Caco-2 (cell line): ENCODE data around the gene APOE. TPM values are rescaled to one million over a fixed set of nuclear protein-coding genes. Genes with fewer than 3 reads are reported as not detected.

ENCODE experiments used
- BruUV-seq: library from RNA; stranded (reverse); fragments of 400-500 nt; replicated peaks from 2 replicates; lab custom pipeline; 2021; lab: Mats Ljungman, UMichigan
- CTCF ChIA-PET: fragments of 300-600 bp; sonication (Branson Sonifier 250); formaldehyde crosslinking; loops from one replicate; lab custom pipeline; 2022; ENCODE audit warnings: antibody characterized with exemption; lab: Charles Lee
- POLR2A ChIA-PET: fragments of 300-600 bp; sonication (Branson Sonifier 250); formaldehyde crosslinking; loops from one replicate; lab custom pipeline; 2022; ENCODE audit warnings: antibody characterized with exemption; lab: Charles Lee
- DNase-seq, 2 experiments: peaks; one replicate each; pipeline versions ENCODE4 v3.0.0 to v3.0.0-alpha.2; 2020 to 2022
- H3K27me3 ChIP-seq: replicated peaks from 2 replicates; pipeline ENCODE4 v1.6.0; 2011; ENCODE audit warnings: low read length; ENCODE audit not compliant: control insufficient read depth, insufficient read depth
- H3K36me3 ChIP-seq: 2 replicates; pipeline ENCODE4 v1.5.1; 2011; ENCODE audit warnings: low read length; ENCODE audit not compliant: control insufficient read depth, insufficient read depth
- H3K4me1 ChIP-seq: fragments of 250-450 bp; sonication (Bioruptor Pico); 2 replicates; pipeline ENCODE4 v1.5.1; 2020; ENCODE audit warnings: mild to moderate bottlenecking
- H3K4me3 ChIP-seq: 2 replicates; pipeline ENCODE4 v1.5.1; 2011; ENCODE audit warnings: low read depth, mild to moderate bottlenecking, control low read depth, low read length
- H3K9me3 ChIP-seq: fragments of 250-450 bp; sonication (Bioruptor Pico); 2 replicates; pipeline ENCODE4 v1.5.1; 2020; ENCODE audit warnings: mild to moderate bottlenecking, moderate library complexity
- H3K27ac Mint-ChIP-seq: one replicate; pipeline ENCODE4 v1.8.0; 2022; ENCODE audit warnings: mixed read lengths; ENCODE audit not compliant: unreplicated experiment
- H3K27me3 Mint-ChIP-seq: one replicate; pipeline ENCODE4 v1.8.0; 2022; ENCODE audit warnings: mixed read lengths; ENCODE audit not compliant: insufficient read depth, unreplicated experiment
- H3K36me3 Mint-ChIP-seq: one replicate; pipeline ENCODE4 v1.8.0; 2022; ENCODE audit warnings: mild to moderate bottlenecking, mixed read lengths; ENCODE audit not compliant: insufficient read depth, unreplicated experiment
- H3K4me1 Mint-ChIP-seq: one replicate; pipeline ENCODE4 v1.8.0; 2022; ENCODE audit warnings: low read depth, mixed read lengths; ENCODE audit not compliant: unreplicated experiment
- H3K4me3 Mint-ChIP-seq: one replicate; pipeline ENCODE4 v1.8.0; 2022; ENCODE audit warnings: mild to moderate bottlenecking, moderate library complexity, mixed read lengths; ENCODE audit not compliant: unreplicated experiment
- H3K9me3 Mint-ChIP-seq: one replicate; pipeline ENCODE4 v1.8.0; 2022; ENCODE audit warnings: mixed read lengths; ENCODE audit not compliant: unreplicated experiment
- CTCF ChIP-seq, 2 experiments: fragments of 200-600 bp in 1 of 2; IDR thresholded peaks; 1 replicate in 1 of 2; 2 replicates in 1 of 2; pipeline versions ENCODE4 v1.5.1 to v1.8.0; 2011 to 2022; ENCODE audit warnings: antibody characterized with exemption in 1 of 2, control low read depth in 1 of 2, inconsistent platforms in 1 of 2, low read depth in 1 of 2, low read length in 1 of 2, mild to moderate bottlenecking in 1 of 2, moderate library complexity in 1 of 2; ENCODE audit not compliant: insufficient read depth in 1 of 2, severe bottlenecking in 1 of 2, unreplicated experiment in 1 of 2
- intact Hi-C: fragments of 100-400 bp; cut with micrococcal nuclease; formaldehyde crosslinking; loops from one replicate; pipeline ENCODE4 v1.10.0; 2022; ENCODE audit not compliant: unreplicated experiment
- total RNA-seq: library from RNA; stranded (reverse); gene quantifications from 2 replicates; pipeline ENCODE4 v1.2.3, GENCODE V29; 2022

APOE gene
- total RNA-seq, 1 experiment from 2014 or later, result 1,404 TPM

GRCh38 chr19:44947041-44947581 lies 41.5 kb downstream of the APOE start:
- intact Hi-C loops, result no loop called here
- no peaks in the 10 kb centered on the region for H3K27me3 ChIP-seq
- Mint-ChIP-seq H3K27ac (no peak overlapping the region), H3K4me3 (no peak overlapping the region), H3K36me3 (peaks cover 5% of the 10 kb centered on the region), H3K27me3 (no peaks in the 10 kb centered on the region), H3K4me1 (no peaks in the 10 kb centered on the region), H3K9me3 (no peaks in the 10 kb centered on the region)
- CTCF ChIA-PET, result no interaction called here
- peaks cover 5% of the 10 kb centered on the region; the same call in 1 of the 2 replicates for H3K4me1 ChIP-seq
- POLR2A ChIA-PET, result no interaction called here
- TF ChIP-seq CTCF (IDR thresholded peaks at IDR 0.05; ENCODE audit: insufficient read depth in 1 of 2, low read depth in 1 of 2, low read length in 1 of 2, severe bottlenecking in 1 of 2, unreplicated experiment in 1 of 2), result no peak
- no peak overlapping the region for H3K4me3 ChIP-seq
- DNase-seq, result no peak
- H3K9me3 ChIP-seq, result no peaks in the 10 kb centered on the region
- H3K36me3 ChIP-seq, result no peaks in the 10 kb centered on the region; the same call in 1 of the 2 replicates
- no TSS peak for BruUV-seq

GRCh38 chr19:44948237-44948636 lies 42.6 kb downstream of the APOE start:
- Mint-ChIP-seq H3K9me3 (no peaks in the 10 kb centered on the region), H3K36me3 (peaks cover 5% of the 10 kb centered on the region), H3K27ac (no peak overlapping the region), H3K27me3 (no peaks in the 10 kb centered on the region), H3K4me1 (no peaks in the 10 kb centered on the region), H3K4me3 (no peak overlapping the region)
- no peak for DNase-seq
- H3K36me3 ChIP-seq, result no peaks in the 10 kb centered on the region; the same call in 1 of the 2 replicates
- H3K27me3 ChIP-seq, result no peaks in the 10 kb centered on the region
- no peak for TF ChIP-seq CTCF (IDR thresholded peaks at IDR 0.05; ENCODE audit: insufficient read depth in 1 of 2, low read depth in 1 of 2, low read length in 1 of 2, severe bottlenecking in 1 of 2, unreplicated experiment in 1 of 2)
- POLR2A ChIA-PET, result no interaction called here
- no peaks in the 10 kb centered on the region for H3K9me3 ChIP-seq
- CTCF ChIA-PET, result interaction anchor here (1.1 kb wide), 1 partner anchor 111 kb away, joined by 3 read pairs; no protein-coding TSS in a partner anchor
- intact Hi-C loops, result no loop called here
- no TSS peak for BruUV-seq
- peaks cover 5% of the 10 kb centered on the region; the same call in 1 of the 2 replicates for H3K4me1 ChIP-seq
- no peak overlapping the region for H3K4me3 ChIP-seq

GRCh38 chr19:44948763-44949374 lies 43.3 kb downstream of the APOE start:
- DNase-seq, result no peak
- intact Hi-C loops, result no loop called here
- Histone ChIP-seq H3K4me3 (no peak overlapping the region), H3K27me3 (no peaks in the 10 kb centered on the region), H3K36me3 (no peaks in the 10 kb centered on the region; the same call in 1 of the 2 replicates), H3K9me3 (no peaks in the 10 kb centered on the region), H3K4me1 (peaks cover 5% of the 10 kb centered on the region; the same call in 1 of the 2 replicates)
- CTCF ChIA-PET, result interaction anchor here (1.1 kb wide), 1 partner anchor 111 kb away, joined by 3 read pairs; no protein-coding TSS in a partner anchor
- Mint-ChIP-seq H3K4me3 (no peak overlapping the region), H3K36me3 (peaks cover 9% of the 10 kb centered on the region), H3K27ac (no peak overlapping the region), H3K4me1 (no peaks in the 10 kb centered on the region), H3K27me3 (no peaks in the 10 kb centered on the region), H3K9me3 (no peaks in the 10 kb centered on the region)
- no TSS peak for BruUV-seq
- POLR2A ChIA-PET, result no interaction called here
- no peak for TF ChIP-seq CTCF (IDR thresholded peaks at IDR 0.05; ENCODE audit: insufficient read depth in 1 of 2, low read depth in 1 of 2, low read length in 1 of 2, severe bottlenecking in 1 of 2, unreplicated experiment in 1 of 2)
